GM21526 (cell line): Measurements from ENCODE around the gene ARL5C.

Experiments used
- ATAC-seq: cut with Tn5 transposase; IDR thresholded peaks from one replicate; pipeline ENCODE4 v1.9.1; 2021; ENCODE audit warnings: moderate library complexity; ENCODE audit not compliant: unreplicated experiment, low FRiP score

The ARL5C gene

DNA sequence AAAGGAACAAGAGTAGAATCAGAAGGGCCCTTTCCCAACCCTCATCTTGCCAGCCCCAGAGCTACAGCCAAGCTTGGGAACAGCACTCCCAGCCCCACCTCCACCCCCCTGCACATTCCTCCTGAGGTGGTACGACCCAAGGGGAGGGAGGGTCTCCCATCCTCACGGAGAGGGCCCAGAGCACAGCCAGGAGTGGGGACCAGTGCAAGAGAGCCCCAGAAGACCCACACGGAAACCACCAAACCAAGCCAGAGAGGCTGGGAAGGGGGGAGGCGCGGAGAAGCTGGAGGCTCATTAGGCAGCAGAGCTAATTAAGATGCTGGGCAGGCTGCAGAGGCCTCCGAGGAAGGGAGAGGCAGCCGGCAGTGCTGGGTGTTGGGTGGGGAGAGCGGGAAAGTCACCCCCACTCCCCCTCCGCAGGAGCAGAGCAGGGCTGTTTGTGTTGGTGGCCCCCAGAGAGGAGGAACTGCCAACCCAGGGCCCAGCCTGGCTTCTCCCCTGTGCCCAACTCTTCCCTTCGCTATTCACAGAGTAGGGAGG, 29.1 kb upstream of the ARL5C start:
- ATAC-seq: no peak

- ATAC-seq: no peak
Observed at GRCh38 chr17:39194089-39194984, 28.4 kb upstream of the ARL5C start.

- no peak for ATAC-seq
Observed at GRCh38 chr17:39193346-39193745, 27.4 kb upstream of the ARL5C start.

- no peak for ATAC-seq
Observed at GRCh38 chr17:39192901-39193300, 26.9 kb upstream of the ARL5C start.

- ATAC-seq: no peak
Observed at GRCh38 chr17:39191750-39192510, 26.0 kb upstream of the ARL5C start.

DNA sequence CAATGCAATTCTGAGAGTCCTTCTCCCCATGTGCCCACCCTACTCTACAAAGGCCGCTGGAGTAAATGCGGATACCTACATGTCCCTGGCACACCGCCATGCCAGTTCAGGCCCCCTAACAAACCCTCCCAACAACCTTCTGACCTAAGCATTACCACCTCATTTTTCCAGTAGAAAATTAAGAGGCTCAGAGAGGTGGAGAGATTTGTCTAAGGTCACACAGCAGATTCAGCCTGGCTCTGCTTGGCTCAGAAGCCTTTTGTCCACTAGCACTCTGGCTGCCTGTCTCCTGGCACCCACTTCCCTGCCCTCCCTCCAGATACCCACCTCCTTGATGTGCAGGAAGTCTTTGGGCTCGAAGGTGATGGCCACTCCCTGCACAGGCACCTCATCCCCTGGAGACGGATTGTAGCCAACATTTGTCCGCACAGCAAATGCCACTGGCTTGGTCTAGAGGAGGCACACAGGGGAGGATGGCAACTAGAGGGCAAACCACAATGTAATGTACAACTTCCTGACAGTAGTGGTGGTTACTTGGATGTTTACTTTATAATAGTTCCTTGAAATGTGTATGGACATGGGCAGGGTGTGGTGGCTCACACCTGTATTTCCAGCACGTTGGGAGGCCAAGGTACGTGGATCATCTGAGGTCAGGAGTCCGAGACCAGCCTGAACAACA, 21.3 kb upstream of the ARL5C start:
- ATAC-seq: no peak

GRCh38 chr17:39186481-39187002, 20.6 kb upstream of the ARL5C start:
- no peak for ATAC-seq

DNA sequence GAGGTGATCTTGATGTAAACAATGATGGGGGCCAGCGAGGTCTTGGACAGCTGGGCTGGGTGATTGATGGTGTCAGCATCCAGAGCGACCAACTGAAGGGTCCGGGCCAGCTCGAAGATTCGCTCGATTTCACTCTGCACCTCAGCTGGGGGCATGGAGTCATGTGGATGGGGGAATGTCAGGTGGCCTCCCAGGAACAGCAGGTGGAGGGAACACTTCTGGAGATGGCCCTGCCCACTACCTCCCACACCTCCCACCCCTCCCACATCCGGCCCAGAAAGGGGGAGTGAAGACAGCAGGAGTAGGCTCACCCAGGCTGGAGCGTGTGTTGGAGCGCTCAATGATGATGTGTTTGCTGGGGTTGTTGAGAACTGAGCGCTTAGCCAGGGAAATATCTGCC, 17.8 kb upstream of the ARL5C start:
- ATAC-seq: no peak

- no peak for ATAC-seq
Observed at GRCh38 chr17:39183045-39183444, 17.1 kb upstream of the ARL5C start.

DNA sequence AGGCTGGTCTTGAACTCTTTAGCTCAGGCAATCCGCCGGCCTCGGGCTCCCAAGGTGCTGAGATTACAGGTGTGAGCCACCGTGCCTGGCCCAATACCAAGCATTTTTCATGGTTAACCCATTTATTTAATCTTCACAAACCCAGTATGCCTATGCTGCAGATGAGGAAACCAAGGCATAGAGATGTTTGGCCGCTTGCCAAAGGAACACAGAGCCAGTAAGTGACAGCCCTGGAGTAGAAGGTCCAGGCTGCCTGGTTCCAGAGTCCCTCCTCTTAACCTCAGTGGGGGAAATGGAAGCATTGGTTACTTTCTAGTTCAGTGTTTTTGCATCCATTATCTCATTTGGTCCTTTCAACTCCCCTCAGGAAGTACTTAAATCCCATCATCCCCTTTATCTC, 15.3 kb upstream of the ARL5C start:
- ATAC-seq: no peak

- ATAC-seq: no peak
Observed at GRCh38 chr17:39178536-39178935, 12.6 kb upstream of the ARL5C start.

- no peak for ATAC-seq
Observed at GRCh38 chr17:39177256-39177655, 11.3 kb upstream of the ARL5C start.

GRCh38 chr17:39175695-39176093, 9.7 kb upstream of the ARL5C start:
- ATAC-seq: no peak

DNA sequence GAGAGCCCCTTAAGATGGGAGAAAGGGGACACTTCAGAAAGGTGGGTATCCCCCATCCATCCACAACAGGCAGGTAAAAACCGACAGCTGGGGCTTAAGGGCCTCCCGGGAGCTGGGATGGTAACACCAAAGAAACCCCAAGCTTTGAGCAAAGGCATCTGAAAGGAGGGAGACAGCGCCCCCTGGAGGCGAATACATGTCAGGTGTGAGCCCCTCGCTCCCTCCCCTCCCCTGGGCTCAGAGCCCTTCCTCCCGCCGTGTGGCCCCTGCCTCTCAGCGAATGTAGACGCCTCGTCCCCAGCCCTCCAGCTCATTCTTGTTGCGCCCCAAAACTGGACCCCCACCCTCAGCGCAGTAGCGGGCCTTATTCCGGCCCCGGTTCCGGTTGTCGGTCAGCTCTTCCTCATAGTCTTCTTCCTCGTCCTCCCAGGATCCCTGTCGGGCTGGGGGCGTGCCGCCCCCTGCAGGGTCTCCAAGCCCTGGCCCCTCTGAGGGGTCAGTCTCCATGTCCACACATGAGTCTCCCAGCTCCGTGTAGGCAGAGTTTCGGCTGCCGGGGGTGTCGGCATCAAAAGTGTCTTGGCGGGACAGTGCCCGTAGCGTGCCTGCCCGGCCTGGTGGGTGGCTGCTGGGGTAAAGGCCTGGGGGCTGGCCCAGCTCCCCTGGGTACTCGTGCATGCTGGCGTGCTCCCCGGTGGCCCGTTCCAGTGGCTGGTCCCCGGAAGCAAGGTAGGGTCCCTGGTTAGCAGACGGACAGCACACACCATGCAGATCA, 9.1 kb upstream of the ARL5C start:
- ATAC-seq: no peak

- ATAC-seq: no peak
Observed at GRCh38 chr17:39173526-39174274, 7.7 kb upstream of the ARL5C start.

DNA sequence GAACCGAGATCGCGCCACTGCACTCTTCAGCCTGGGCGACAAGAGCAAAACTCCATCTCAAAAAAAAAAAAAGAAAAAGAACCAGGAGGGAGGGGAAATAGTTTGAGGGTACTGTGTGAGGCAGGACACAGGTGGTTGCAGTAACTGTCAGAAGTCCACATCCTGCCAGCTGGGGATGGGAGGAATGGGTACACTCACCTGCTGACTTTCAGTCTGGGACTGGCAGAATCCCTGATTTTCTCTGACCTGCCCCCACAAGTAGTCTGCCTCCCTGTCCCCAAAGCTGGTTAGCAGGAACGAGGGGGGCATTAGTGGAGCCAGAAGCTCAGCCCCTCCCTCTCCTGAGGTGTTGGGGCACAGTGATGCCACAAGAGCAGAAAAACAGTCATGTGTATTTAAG, 7.1 kb upstream of the ARL5C start:
- ATAC-seq: no peak

GRCh38 chr17:39171933-39172332, 6.0 kb upstream of the ARL5C start:
- ATAC-seq: no peak

GRCh38 chr17:39170558-39170957, 4.6 kb upstream of the ARL5C start:
- no peak for ATAC-seq

- ATAC-seq: no peak
Observed at GRCh38 chr17:39170109-39170508, 4.1 kb upstream of the ARL5C start.
